SK-N-MC (cell line): ENCODE results near the gene PDLIM5.

Experiments
- DNase-seq: peaks from one replicate; pipeline ENCODE4 v3.0.0-alpha.2; 2011; ENCODE audit warnings: low read depth, low spot score
- H3K27ac ChIP-seq: fragments of 200-600 bp; sonication (generic); 2 replicates; pipeline ENCODE4 v1.5.1; 2016; ENCODE audit warnings: mixed run types
- H3K36me3 ChIP-seq: fragments of 200-600 bp; sonication (generic); 2 replicates; pipeline ENCODE4 v1.6.1; 2017; ENCODE audit warnings: antibody characterized with exemption, low read length, mixed read lengths; ENCODE audit not compliant: insufficient read depth
- H3K4me3 ChIP-seq: fragments of 200-600 bp; sonication (generic); 2 replicates; pipeline ENCODE4 v1.5.1; 2016
- H3K9ac ChIP-seq: fragments of 200-600 bp; sonication (generic); 2 replicates; pipeline ENCODE4 v1.8.0; 2017; ENCODE audit warnings: mixed run types, mixed read lengths; ENCODE audit not compliant: insufficient read length
- H3K9me3 ChIP-seq: fragments of 200-600 bp; sonication (generic); 2 replicates; pipeline ENCODE4 v1.6.1; 2017; ENCODE audit warnings: low read depth, mild to moderate bottlenecking, antibody characterized with exemption, low read length, moderate library complexity, mixed read lengths
- EZH2 ChIP-seq: fragments of 200-600 bp; sonication (generic); IDR thresholded peaks from one replicate; pipeline ENCODE4 v1.6.1; 2017; ENCODE audit warnings: antibody characterized with exemption
- FOXP2 ChIP-seq: optimal IDR thresholded peaks from 2 replicates; pipeline ENCODE3; 2011; ENCODE audit warnings: mild to moderate bottlenecking, moderate library complexity; ENCODE audit not compliant: insufficient read depth; ENCODE audit errors: extremely low read length, control extremely low read depth
- POLR2AphosphoS5 ChIP-seq: IDR thresholded peaks from 2 replicates; pipeline ENCODE4 v1.6.1; 2012; ENCODE audit warnings: mild to moderate bottlenecking, low read depth, low read length, borderline replicate concordance

Gene PDLIM5

DNA sequence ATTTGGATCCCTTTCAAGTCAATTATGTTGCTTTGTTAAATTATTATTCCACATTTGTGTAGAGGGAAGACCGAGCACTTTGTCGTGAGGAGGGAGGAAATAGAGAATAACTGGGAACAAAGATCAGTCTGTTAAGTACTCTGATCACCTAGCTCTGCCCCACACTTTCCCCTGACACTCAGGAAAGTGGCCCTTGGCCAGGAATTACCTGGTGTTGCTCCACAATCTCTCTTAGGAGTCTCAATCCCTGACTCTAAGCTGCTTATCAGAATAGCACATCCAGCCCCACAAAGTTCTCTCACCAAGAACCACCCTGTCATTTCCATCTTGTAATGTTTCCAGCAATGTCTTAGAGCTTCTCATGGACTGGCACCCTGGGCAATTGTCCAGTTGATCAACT, 222.2 kb downstream of the PDLIM5 start:
- Histone ChIP-seq H3K9ac (no peak overlapping the region), H3K27ac (no peak overlapping the region), H3K4me3 (no peak overlapping the region), H3K9me3 (no peaks in the 10 kb centered on the region), H3K36me3 (no peaks in the 10 kb centered on the region)
- no peak for DNase-seq
- no peak for TF ChIP-seq EZH2
- no peak for TF ChIP-seq POLR2AphosphoS5
- TF ChIP-seq FOXP2 = no peak

- TF ChIP-seq EZH2 (no peak), POLR2AphosphoS5 (no peak), FOXP2 (no peak)
- Histone ChIP-seq H3K36me3 (no peaks in the 10 kb centered on the region), H3K4me3 (no peak overlapping the region), H3K9ac (no peak overlapping the region), H3K9me3 (no peaks in the 10 kb centered on the region), H3K27ac (no peak overlapping the region)
- no peak for DNase-seq
Measured at GRCh38 chr4:94676970-94677369, 225.2 kb downstream of the PDLIM5 start.

DNA sequence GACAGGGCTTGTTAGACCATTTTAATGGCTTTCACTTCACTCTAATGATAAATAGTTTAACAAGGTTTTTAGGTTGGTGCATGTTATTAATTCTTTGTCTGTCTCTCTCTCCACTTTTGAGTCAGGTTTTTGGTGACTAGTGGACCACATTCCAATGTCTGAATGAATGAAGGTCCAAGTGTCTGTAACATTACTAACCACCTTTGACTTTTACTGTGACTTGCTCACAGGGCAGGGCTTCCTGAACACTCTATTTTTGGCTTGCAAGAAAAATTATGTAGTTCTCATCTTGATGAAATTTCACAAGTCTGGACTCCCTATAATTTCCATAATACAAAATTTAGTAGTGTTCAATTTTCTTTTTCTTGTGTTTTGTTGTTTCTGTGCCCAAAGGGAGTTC, 227.2 kb downstream of the PDLIM5 start:
- no peak for DNase-seq
- Histone ChIP-seq H3K27ac (no peak overlapping the region), H3K4me3 (no peak overlapping the region), H3K9ac (no peak overlapping the region), H3K36me3 (no peaks in the 10 kb centered on the region), H3K9me3 (no peaks in the 10 kb centered on the region)
- no peak for TF ChIP-seq POLR2AphosphoS5
- no peak for TF ChIP-seq FOXP2
- TF ChIP-seq EZH2 = no peak

- no peak for DNase-seq
- H3K36me3 ChIP-seq = no peaks in the 10 kb centered on the region
- H3K27ac ChIP-seq = no peak overlapping the region
- H3K9ac ChIP-seq = no peak overlapping the region
- no peak overlapping the region for H3K4me3 ChIP-seq
- H3K9me3 ChIP-seq = no peaks in the 10 kb centered on the region
- TF ChIP-seq EZH2 = no peak
- no peak for TF ChIP-seq FOXP2
- no peak for TF ChIP-seq POLR2AphosphoS5
Measured at GRCh38 chr4:94680176-94680862, 228.6 kb downstream of the PDLIM5 start.

DNA sequence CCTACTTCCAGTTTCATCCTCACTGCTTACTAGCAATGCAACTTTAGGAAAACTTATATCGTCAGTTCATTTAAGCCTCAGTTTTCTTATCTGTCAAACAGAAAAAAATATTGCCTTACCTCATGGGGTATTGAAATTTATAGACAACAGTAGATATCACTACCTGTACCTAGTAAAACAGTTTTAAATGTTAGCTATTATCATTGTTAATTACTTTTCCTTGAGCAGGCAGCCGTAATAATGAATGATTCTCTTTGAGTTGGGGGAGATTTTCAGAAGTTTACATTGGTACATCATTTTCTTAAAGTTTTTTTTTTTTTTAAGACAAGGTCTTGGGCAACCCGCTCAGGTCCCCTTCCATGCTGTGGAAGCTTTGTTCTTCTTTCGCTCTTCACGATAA, 234.3 kb downstream of the PDLIM5 start:
- H3K9ac ChIP-seq = no peak overlapping the region
- H3K4me3 ChIP-seq = no peak overlapping the region
- TF ChIP-seq POLR2AphosphoS5 (no peak), EZH2 (no peak), FOXP2 (no peak)
- H3K27ac ChIP-seq = no peak overlapping the region
- no peaks in the 10 kb centered on the region for H3K36me3 ChIP-seq
- DNase-seq = no peak
- H3K9me3 ChIP-seq = no peaks in the 10 kb centered on the region

DNA sequence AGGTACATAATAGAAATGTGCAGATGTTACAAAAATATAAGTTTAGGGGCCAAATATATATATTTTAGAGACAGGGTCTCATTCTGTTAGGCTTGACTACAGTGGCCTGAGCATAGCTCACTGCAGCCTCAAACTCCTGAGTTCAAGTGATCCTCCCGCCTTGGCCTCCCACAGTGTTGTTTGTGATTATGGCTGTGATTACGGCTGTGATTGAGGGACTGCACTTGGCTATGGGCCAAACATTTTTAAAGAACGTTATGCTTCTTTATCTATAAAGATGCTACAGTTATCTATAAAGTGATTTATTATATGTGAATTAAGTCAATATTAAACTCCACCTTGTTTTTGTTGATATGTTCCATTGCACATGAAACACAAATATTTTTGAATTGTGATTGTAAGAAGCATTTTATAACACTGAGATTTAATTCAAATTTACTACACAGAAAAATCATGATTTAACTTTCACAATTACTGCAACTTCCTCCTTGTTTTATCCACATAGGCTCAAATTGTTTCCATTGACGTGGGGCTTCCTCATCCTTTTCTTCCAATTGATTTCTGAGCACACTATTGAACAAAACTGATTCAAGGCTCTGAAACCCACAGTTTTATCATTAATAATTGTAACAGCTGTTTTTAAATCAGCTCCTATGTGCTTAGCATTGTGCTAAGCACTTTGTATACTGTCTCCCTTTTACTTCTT, 237.6 kb downstream of the PDLIM5 start:
- TF ChIP-seq FOXP2 (no peak), EZH2 (no peak), POLR2AphosphoS5 (no peak)
- H3K36me3 ChIP-seq = no peaks in the 10 kb centered on the region
- DNase-seq = no peak

GRCh38 chr4:94690851-94691254, 239.1 kb downstream of the PDLIM5 start:
- H3K36me3 ChIP-seq = no peaks in the 10 kb centered on the region
- DNase-seq = no peak
- H3K9me3 ChIP-seq = no peaks in the 10 kb centered on the region
- H3K27ac ChIP-seq = no peak overlapping the region
- H3K9ac ChIP-seq = no peak overlapping the region
- no peak overlapping the region for H3K4me3 ChIP-seq
- TF ChIP-seq FOXP2 (no peak), POLR2AphosphoS5 (no peak), EZH2 (no peak)

More for the DNA sequence above, 237.6 kb downstream of the PDLIM5 start:
- Histone ChIP-seq H3K9me3 (no peaks in the 10 kb centered on the region), H3K4me3 (no peak overlapping the region), H3K27ac (no peak overlapping the region), H3K9ac (no peak overlapping the region)

DNA sequence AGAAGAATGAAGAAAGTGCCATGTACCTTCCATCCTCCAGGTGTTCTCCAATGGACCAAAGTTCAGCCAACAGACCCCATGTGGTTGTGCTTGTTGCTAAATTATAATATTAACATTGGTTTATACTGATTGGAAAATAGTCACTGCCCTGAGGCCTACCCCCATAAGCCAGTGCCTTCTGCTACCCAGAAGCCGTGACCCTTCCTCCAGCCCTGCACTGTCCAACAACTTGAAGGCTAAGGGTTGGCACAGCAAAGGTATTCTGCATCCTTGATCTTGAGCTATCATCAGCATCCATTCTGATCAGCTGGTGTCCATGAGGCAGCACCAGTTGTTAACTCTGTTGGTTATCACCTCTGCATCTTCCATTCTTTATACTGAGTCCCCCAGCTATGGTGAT, 239.8 kb downstream of the PDLIM5 start:
- no peak overlapping the region for H3K27ac ChIP-seq
- no peak overlapping the region for H3K4me3 ChIP-seq
- no peak for DNase-seq

More for the DNA sequence above, 239.8 kb downstream of the PDLIM5 start:
- no peak for TF ChIP-seq POLR2AphosphoS5
- TF ChIP-seq EZH2 = no peak
- no peak for TF ChIP-seq FOXP2
- Histone ChIP-seq H3K9me3 (no peaks in the 10 kb centered on the region), H3K9ac (no peak overlapping the region), H3K36me3 (no peaks in the 10 kb centered on the region)
